ENCODE measurements around the gene ZFAND3.

GRCh38 chr6:38045701-38046305 lies 226.3 kb downstream of the ZFAND3 start:
- TF ChIP-seq CTCF (optimal IDR thresholded peaks at IDR 0.05 in 1 of 3, IDR thresholded peaks at IDR 0.05 in 1 of 3, conservative IDR thresholded peaks at IDR 0.05 in 1 of 3; ENCODE audit: extremely low read depth in 1 of 3, insufficient read depth in 2 of 3, low read length in 3 of 3) = no peak
- TF ChIP-seq EZH2 (IDR thresholded peaks at IDR 0.05; ENCODE audit: low read length) = no peak

All from keratinocyte (primary cell).